Measurements from ENCODE around the gene CACNA2D2.

Gene CACNA2D2

DNA sequence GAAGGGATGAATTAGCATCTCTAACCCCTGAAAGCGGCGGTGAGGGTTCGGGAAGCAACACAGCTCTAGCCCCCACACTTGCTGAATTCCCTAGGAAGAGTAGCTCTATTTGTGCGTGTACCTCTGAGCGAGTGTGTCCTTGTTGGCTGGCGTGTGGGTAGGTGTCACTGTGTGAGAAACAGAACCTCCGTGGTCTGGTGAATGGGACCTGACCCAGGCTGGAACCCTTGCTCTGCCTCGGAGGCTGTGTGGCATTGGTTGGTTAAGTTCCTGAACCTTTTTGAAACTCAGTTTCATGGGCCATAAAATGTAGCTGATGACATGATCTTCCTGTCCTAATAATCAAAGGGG is 143.7 kb downstream of the CACNA2D2 start:
- DNase-seq, result no peak

DNA sequence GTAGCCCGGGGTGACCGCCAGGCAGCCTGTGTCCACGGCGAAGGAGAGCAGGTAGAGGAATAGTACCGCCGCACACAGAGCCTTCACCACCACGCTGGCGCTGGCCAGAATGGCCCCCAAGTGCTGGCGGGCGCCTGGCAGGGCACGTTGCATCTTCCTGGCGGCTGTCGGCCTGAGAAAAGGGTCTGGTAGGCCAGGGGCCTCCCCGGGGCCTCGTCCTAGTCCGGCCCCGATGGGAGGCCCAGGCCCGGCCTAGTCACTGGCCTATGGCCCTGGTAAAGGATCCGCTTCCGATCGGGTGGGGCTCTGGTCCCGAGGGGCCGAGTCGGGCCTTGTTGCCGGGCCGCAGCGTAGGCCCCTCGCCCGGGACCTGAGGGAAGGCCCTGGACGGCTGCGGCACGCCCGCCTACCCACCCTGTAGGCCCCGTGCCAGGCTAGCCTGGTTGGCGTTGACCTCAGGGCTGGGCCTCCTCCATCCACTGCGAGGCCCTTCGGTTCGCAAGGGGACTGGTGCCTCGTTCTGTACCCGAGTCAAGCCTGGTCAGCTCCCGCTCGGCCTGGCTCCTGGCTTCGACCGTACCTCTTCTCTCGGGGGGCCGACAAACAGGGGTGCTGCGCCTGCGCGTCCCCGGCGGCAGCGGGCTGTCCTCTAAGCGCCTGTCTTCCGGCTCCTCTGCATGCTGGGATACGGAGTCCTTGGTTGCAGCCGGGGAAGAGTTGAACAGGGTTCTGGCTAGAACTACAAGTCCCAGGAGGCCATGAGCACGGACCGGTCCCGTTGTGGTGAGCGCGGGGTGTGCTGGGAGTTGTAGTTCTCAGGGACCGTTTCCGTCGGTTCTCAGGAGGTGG is 144.3 kb downstream of the CACNA2D2 start, which contains the start of gene TMEM115:
TSS of gene TMEM115 (minus strand) at position 611 of the 849 bp plus-strand sequence. CDS start at position 153, 458 bp downstream.
- DNase-seq, result peak; percentile 91

DNA sequence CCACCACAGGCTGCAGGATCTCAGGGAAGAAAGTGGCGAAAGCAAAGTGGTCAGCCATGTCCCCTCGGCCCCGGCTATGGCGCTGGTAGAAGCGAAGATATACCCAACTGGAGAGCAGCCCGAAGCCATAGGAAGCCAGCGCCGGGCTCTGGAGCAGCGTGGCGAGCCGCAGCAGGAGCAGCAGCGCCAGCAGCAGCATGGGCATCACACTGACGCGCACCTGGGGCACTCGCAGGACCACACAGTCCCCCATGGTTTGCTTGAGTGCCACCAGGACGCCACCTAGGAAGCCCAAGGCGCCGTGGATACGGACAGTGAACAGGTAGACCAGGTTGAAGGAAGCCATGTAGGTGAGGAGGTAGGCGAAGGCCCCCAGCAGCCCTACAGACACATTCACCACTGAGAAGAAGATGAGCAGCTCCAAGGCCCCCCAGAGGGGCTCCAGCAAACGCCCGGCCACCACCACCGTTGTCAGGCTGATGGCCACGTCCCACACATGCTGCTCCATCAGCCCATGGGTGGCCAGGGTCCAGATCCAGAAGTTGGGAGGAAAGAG is 145.0 kb downstream of the CACNA2D2 start:
- DNase-seq, result no peak

DNA sequence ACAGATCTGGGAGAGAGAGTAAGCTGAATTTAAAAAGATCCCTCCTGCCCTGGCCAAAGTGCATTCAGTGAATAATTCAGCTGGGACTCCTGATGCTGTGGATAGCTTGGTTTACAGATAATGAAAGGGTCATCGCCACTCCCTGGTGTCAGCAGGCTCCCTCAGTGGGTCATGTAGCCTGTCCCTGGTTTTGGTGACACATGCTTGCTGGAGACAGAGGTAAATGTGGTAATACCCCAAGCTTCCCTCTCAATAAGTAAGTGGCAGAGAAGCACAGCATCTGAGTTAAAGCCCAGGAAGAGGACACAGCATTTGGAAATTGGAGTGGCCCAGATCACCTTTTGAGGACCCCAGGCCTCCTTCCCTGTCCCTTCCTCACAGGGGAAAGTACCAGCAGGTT is 146.0 kb downstream of the CACNA2D2 start:
- DNase-seq, result no peak

DNA sequence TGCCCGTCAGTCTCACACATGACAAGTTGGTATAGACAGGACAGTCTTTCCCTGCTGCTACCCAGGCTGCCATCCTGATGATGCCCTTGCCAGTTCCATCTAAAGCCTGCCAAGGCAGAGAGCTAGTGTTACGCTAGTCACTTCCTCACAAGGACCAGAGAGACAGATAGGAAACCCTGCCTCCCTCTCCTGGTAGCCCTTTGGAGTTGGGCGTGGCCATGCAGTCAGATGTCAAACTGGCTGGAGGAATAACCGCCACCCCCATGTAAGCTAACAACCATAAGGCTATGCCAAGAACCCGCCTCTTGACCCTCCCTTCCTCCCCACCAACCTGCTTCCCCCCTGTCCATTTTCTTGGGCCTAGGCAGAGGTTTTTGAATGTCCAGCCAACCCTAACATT is 146.9 kb downstream of the CACNA2D2 start:
- no peak for DNase-seq

DNA sequence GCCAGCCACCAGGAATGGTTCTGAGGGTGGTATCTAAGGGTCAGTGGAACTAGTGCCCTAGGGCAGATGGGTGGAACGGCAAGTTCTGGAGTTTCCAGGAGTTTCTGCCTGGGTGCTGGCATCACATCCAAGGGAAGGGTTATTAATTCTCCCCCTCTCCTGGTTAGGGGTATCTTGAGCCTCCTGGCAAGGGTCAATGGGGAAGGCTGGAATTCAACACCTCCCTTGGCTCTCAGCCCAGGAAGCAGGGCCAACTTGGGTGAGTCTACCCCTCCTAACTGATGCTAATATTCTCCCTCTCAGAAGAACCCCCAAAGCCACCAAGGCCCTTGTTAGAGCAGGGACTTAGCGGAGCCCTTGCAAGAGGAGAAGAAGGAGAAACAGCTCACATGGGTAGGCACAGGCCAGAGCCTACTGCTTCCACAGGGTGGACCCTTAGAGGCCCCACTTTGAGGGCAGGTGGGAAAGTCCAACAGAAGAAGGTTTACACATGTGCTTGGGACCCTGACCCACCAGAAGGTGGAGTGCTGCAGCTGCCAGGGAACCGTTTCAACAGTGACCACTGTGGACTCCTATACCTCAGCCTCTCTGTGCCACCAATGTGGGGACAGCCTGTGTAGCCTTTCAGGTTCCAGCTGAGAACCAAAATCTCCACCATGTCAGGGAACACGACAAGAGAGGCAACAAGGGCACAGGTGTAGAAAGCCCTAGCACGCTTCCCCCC is 147.4 kb downstream of the CACNA2D2 start:
- no peak for DNase-seq

DNA sequence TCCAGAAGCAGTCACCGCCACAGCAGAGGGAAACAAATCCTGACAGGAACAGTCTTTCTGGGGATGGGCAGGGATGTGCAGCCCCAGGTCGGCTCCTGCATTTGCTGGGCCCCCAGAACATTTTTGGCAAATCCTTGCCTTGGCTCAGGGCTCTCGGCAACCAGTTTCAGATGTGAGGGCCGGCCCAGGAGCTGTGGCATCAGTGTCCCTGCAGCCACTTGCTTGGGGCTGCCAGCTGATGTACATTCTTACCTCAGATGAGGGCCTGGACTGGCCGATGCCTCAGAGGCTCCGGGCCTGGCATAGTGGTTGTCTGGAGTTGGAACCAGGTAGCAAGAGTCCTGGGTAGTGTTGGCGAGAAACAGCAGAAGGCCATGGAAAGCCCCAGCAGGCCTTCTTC is 148.6 kb downstream of the CACNA2D2 start:
- no peak for DNase-seq

DNA sequence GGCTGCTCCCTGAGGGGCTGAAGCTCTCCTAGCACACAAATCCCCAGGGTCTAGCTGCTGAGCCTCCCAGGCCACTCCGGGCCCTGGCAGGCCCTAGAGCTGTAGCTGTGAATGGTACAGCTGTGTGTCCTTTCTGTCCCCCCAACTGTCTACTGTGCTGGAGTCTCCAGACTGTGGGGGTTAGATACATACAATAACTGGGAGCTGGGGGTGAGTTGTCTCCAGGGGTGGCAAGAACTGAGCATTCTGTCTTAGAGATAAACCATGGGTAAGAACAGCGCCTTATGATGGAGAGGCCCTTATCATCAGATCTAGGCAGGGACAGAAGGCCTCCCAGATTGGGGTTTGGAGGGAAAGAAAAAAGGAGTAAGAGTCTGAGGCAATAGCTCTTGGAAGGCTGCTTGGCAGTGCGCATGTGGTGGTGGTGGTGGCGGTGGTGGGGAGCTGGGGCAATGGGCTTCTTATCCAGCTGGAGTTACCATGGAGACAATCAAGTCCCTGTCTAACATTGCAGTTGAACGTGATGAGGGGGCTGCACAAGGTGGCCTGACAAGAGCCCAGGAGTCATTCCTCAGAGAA is 149.2 kb downstream of the CACNA2D2 start:
- no peak for DNase-seq

DNA sequence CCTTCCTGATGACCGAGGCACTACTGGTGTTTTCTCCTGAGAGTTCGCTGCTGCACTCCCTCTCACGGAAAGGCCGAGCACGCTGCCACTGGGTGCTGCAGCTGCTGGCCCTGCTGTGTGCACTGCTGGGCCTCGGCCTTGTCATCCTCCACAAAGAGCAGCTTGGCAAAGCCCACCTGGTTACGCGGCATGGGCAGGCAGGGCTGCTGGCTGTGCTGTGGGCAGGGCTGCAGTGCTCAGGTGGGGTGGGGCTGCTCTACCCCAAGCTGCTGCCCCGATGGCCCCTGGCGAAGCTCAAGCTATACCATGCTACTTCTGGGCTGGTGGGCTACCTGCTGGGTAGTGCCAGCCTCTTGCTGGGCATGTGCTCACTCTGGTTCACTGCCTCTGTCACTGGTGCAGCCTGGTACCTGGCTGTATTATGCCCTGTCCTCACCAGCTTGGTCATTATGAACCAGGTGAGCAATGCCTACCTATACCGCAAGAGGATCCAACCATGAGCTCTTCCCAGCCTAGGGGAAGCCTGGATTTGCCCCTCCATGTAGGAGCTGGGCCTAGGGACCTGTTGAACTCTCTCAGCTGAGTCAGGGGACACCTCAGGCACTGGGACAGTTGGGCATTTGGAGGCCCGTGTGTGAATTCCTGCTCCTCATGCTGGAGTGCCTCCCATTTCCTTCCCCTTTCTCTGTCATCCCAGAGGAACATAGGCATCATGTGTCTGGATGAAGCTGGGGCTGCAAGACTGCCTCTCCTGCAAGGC is 150.0 kb downstream of the CACNA2D2 start:
- DNase-seq, result no peak

DNA sequence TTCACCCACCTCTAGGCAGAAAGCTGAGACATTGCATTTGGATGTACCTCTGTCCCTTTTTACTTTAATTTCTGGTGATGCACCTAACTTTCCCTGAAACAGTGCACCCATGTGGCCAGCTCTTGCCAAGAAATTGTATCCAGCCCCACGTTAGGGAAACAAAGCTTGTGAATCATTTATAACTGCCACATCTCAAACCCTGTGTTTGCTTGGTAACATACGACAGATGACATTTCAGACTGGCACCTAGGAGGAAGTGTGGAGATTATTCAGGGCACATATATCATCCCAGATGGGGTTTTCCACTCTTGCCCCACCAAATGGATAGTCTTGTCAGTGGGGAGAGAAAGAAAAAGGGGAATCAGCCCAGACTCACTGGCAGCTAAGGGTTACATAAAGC is 150.7 kb downstream of the CACNA2D2 start:
- DNase-seq, result no peak

DNA sequence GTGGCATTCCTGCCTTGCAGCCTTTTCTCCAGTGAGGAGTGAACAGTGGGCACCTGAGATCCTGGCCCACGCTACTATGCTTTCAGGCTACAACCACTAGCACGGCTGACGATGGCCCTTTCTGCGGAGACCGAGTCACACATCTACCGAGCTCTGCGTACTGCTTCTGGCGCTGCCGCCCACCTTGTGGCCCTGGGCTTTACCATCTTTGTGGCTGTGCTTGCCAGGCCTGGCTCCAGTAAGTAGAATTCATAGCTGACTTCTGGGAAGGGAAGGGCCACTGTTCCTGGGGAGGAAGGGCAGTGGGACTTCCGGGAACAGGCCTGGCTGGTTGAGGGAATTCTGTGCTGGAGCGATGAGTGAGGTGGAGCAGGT is 152.1 kb downstream of the CACNA2D2 start:
- DNase-seq, result no peak

DNA sequence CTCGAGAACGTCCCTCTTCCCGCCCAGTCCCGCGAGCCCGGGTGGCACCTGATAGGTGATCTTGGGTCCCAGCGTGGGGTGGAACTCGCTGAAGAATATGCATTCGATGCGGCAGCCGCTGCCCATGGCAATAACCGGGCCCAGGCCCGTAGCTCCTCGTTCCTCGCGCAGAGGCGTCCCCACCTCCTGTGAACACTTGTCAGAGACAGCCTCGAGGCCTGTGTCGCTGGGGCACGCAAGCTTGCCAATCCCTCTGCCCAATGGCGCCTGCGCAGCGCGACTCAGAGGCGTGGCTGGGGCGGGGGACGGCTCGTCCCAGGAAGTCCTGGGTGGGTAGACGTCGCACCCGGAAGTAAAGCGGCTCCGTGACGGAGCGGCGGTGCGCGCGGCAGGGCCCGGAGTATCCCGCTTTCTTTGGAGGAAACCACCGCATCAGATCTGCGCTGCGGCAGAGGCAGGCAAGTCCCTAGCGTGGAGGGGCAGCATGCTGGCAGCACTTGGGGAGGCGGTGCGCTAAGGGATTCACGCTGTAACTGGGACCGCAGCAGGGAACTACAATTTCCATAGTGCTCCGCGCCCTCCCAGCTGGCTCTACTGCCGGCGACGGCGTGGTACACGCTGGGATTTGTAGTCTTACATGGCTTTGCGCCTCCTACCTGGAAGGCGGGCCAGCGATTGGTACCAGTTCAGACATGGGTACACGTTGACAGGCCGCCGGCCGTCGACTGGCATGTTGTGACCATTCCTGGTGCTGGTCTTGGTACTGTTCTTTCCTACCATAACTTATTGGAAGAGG is 152.7 kb downstream of the CACNA2D2 start, which contains the start of the genes CYB561D2 and NPRL2:
TSS of gene CYB561D2 (plus strand) at position 336 of the 796 bp plus-strand sequence. CDS start 572 bp downstream, outside the sequence.
TSS of gene NPRL2 (minus strand) at position 249 of the 796 bp plus-strand sequence. CDS start at position 126, 123 bp downstream.
- DNase-seq, result peak; percentile 74

DNA sequence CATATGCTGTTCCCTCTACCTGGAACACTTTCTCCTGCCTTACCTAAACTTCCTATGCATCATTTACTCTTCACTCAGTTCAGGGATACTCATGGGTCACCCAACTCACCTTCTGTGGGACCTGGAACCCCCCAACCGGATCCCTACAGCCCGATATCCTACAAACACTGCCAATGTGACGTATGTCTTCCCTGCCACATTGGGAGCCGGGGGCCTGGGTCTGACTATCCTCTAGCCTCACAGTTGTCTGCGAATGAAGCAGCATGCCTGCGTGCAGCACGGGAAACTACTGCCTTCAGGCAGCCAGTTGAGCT is 153.3 kb downstream of the CACNA2D2 start:
- DNase-seq, result no peak

DNA sequence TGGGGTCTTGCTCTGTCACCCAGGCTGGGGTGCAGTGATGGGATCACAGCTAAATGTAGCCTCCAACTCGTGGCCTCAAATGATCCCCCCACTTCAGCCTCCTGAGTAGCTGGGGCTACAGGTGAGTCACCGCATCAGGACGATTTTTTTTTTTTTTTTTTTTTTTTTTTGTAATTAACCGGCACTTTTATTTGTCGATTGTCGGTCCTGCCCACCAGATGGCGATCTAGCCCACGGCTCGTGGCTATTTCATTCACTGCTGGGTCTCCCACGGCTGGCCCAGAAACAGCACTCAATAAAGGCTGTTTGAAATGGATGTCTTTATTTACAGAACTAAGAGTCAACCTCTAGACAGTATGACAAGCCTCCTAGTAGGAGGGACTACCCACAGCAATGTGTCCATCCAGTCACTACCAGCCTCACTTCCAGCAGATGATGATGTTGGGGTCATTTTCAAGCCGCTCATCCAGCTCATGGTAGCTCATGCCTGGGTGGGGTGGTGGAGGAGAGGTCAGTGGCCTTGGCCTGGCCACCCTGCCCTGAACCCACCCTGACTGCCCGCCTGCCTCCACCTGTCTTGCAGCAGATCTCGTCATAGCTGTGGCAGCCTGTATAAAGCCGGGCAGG is 156.1 kb downstream of the CACNA2D2 start:
- no peak for DNase-seq

DNA sequence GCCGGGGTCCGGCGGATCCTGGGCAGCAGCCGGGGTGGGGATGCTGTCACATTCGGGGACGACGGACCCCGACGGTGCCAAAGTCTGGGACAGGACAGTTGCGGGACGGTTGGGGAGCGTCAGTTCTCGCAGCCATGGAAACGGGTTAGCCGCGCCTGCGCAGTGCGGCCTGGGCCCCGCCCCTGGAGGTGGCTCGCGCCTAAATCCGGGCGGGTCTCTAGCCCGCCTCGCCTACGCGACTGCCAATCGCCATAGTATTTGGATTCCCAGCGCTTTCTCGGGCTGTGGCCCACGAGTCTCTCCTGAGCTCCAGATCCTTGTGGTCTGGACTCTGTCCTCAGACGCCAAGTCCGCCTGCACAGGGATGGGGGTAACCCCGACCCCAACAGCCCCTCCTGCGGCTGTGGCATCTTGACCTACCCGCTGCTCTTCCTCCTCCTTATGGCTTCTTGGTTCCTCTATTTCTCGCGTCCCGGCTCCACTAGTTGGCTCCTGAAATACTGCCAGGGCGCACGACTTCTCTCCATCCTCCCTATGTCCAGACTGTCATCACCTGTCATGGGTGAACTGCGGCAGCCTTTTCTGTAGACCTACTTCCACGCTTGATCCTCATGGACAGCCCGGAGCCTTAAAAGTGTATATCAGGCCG is 157.7 kb downstream of the CACNA2D2 start, which contains the start of gene ZMYND10:
TSS of gene ZMYND10 (minus strand) at position 147 of the 649 bp plus-strand sequence. CDS start 153 bp downstream, outside the sequence.
- DNase-seq, result no peak

DNA sequence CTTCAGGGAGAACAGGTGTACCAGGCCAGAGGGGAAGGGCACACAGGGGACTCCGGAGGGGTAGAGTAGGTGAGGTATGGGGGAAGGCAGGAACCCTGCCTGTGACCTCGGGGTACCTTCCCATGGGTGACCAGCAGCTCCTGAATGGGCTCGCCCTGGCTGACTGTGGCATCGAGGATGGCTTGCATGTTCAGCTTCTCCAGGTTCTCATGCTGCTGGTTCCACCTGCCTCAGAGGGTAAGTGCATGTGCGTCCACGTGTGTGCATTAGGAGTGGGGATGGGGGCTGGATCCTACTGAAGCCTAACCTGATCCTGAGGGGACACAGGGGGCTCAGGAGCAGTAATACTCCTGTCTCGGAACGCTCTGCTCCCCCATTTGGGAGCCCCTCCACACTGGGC is 158.4 kb downstream of the CACNA2D2 start:
- no peak for DNase-seq

DNA sequence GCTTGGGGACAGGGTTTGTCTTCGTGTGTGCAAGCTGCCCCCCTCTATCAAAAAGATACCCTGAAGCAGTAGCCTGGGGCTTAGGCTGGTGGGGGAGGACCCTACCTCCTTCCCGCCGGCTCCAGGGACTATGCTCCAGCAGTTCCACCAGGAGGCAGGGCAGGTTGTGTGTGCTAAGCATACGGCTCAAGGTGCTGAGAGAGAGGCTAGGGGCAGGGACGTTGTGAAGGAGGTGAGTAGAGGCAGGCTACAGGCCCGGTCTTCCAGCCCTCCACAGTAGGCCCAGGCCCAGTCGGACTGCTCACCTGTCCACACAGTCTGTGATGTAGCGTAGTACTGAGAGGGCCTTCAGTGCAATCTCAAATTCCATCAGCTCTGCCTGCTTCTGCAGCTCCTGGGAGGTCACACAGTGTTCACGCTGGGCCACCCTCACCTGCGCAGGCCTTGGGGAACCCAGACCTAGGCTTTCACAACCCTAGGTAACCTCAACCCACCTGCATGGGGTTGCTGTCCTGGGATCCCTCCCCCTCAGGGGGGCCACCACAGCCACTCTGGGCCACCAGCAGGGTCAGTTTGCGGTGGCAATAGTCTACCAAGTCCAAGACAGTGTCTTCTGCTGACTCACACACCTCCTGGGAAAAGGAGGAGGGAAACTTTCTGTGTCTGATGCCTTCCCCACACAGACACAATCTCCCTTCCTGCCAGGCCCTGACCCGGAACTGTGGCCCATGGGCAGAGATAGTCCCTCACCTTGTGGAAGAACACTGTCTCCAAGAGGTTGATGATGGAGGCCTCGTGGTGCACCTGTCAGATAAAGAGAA is 160.4 kb downstream of the CACNA2D2 start:
- no peak for DNase-seq

DNA sequence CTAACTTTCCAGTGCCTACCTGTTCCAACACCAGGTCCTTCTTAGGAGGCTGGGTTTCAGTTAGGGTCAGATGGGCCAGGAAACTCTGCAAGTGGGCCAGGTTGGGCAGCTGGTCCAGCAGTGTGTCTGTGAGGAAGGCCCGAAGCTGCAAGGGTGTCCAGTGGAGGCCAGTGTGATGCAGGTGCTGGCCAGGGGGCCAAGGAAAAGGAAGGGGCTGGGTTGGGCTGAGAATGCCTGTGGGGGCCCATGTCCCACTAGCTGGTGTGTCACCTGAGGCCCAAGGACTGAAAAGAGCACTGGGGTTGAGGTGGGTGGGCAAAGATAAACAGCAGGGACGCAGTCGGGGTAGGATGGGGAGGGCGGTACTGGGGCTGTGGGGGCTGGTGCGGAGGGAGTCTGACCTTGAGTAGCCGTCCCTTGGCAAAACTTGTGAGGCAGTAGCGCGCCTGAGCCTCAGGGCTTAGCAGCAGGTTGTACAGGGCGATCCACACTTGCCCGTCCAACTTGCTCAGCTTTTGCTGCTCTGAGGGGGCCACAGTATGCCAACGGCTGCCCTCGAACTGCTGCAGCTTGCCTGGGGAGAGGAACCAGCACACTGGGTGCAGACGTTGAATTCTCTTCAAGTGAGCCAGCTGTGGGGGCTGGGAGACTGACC is 161.3 kb downstream of the CACNA2D2 start:
- no peak for DNase-seq

DNA sequence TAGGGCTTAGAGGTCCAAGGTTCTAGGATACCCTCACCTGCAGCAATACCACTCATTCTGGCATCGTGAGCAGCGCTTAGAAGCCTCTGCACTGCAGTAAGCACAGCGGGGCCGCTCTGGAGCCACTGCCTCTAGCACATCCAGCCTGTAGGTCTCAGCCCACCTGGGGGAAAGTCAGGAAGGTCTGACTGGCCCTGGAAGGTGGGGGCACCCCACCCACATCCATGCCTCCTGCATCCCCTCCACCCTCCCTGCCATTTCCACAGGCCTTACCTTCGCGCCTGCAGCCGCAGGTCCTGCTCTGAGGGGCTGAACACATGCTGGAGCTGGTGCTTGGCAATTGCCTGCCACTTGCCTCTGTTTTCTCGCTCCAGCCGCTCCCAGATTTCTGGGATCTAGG is 161.9 kb downstream of the CACNA2D2 start:
- DNase-seq, result no peak

All from NCI-H226 (cell line).